NCI-H345 treated with DMSO at 0.1 percent for 48 hours (cell line): ENCODE data around the gene A4GALT.

Experiments
- DNase-seq: peaks from one replicate; lab custom pipeline; 2025; ENCODE audit not compliant: unreplicated experiment; lab: John Stamatoyannopoulos, UW

Gene A4GALT

GRCh38 chr22:42653999-42654398 lies 66.7 kb downstream of the A4GALT start:
- DNase-seq, result no peak

DNA sequence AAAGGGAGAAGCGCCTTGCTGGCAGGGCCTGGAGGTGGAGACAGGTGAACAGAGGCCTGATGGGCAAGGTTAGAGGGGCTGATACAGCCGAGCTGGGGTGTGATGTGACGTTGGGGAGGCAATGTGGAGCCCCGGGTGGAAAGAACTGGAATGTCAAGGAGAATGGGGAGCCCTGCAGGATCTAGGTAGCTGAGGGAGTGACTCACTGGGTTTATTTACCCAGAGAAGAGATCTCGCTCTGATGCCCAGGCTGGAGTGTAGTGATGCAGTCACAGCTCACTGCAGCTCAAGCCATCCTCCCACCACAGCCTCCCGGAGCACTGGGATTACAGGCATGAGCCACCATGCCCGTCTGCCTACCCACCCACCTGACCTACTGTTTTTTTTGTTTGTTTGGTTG lies 69.5 kb downstream of the A4GALT start:
- no peak for DNase-seq

DNA sequence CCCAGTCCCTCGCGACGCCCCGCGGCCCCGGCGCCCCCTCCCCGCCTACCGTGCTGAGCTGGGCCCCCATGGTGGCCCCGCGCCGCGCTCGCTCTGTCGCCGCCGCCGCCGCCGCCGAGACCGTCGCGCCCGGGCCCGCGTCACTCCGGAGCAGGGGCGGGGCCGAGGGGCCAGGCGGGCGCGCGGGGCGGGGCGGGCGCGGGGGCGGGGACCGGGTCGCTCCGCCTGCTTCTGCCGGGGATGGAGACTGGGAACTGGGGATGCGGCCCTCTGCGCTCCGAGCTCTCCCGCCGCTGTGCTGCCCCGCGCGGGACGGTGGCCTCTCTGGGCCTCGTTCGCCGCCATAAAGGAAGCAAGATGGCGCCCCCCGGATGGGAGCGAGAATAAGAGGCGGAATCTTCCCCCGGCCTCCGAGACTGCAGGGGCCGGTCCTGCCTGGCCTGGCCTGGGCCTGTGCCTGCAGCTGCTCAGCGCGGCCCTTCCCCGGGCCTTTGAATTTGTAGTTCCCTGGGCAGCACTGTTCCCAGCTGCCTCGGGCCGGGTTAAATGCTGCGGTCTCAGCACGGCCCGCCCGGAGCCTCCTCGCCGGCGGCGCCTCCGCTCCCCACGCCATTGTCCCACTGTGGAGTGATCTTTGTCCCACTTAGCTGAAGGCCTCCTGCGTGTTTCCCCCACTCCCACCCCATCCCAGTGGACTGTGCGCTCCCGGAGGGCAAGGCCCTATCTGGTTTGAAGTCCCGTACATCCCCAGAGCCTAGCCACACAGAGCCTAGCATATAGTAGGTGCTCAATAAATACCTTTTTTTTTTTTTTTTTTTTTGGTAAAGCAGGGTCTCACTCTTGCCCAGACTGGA lies 71.2 kb downstream of the A4GALT start, which contains the start of gene CYB5R3:
Gene CYB5R3, minus strand, starts transcription at position 147 of the 854 bp plus-strand sequence. Its CDS starts 77 bp downstream, at position 70.
- peak; percentile 20 for DNase-seq

GRCh38 chr22:42648368-42649245 lies 72.1 kb downstream of the A4GALT start:
- DNase-seq, result no peak

GRCh38 chr22:42648017-42648367 lies 72.7 kb downstream of the A4GALT start:
- DNase-seq, result no peak

DNA sequence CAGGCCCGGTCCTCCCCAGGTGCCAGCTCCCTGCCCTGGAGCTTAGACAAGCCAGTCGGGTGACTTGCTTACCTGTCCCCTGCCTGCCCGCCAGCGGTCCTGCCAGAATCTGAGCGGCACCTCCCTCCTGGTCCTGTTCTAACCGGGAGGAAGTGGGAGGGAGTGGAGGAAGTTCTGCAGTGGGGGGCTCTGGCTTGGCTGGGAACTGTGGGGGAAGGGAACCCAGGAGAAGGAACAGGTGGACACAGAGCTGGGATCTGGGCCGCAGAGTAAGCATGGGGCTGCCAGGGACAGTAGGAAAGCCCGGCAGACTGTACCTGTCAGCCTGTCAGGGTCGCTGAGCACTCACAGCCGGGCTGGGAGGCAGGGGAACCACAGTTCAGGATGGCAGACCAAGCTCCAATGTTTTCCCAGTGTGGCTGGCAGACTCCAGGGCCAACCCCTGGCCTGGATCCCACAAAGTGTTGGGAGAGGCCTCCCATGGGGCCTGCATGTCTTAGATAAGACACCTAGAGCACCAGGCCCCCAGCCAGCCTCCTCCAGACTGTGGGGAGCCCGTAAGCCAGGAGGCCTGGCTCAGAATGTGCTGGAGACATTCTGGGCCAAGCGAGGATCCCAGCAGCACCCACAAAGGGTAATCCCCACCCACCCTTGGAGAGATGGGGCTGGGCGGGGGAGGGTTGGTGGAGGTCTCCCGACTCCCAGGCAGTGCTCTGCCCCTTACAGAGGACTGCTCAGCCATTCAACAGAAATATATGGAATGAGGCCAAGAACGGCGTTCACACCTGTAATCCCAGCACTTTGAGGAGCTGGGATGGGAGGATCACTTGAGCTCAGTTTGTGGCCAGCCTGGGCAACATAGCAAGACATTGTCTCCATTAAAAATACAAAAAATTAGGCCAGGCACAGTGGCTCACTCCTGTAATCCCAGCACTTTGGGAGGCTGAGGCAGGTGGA lies 73.8 kb downstream of the A4GALT start:
- no peak for DNase-seq

- DNase-seq, result no peak
Measured at GRCh38 chr22:42645938-42646568, 74.6 kb downstream of the A4GALT start.

GRCh38 chr22:42645341-42645937 lies 75.2 kb downstream of the A4GALT start:
- no peak for DNase-seq

GRCh38 chr22:42644422-42645340 lies 76.0 kb downstream of the A4GALT start:
- DNase-seq, result no peak

- no peak for DNase-seq
Measured at GRCh38 chr22:42643634-42644421, 76.8 kb downstream of the A4GALT start.

DNA sequence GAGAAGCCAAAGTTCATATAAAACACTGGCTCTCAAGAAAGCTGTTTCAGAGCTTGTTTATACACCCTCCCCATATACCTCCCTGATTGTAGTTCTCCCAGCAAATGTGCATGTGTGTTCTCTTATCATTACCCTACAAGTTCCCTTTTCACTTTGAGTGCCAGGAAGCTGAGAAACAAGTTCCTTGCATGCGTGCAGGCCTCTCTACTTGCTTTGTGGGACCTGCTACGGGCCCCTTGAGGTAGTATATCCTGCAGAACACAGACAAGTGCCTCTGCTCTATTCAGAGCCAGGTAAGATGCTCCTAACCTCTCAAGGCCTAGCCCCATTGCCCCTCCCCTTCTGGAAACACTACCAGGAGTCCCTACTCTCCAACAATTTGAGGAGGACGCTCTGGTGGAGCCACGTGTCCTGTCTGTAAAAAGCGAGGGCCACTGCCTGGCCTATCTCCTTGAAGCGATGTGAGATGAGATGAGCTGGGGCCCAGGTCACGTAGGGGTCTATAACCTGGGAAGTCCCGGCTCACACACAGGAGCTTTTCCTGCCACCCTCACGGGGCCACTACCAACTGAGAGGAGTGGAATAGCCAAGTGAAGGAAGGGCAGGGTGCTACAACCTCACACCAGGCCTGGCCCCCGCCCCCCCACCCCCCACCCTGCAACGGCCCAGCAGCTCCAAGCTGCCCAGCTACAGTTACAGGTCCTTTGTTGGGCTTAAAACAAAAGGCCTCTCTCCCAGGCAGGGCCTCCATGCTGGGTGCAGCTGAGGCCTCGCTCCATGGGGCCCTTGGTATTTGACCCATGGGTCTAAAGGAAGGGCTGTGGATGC lies 77.7 kb downstream of the A4GALT start:
- no peak for DNase-seq
